Type B pancreatic cell (in vitro differentiated cells): ENCODE data around the gene RBM46. TPM values are rescaled to one million over a fixed set of nuclear protein-coding genes. Genes with fewer than 3 reads are reported as not detected.
"Not testable (repeated sequence)": the region's sequence is repeated elsewhere in the genome, so short reads cannot be mapped to it uniquely, and the experiment has no call there.

Experiments
- DNase-seq: peaks from one replicate; pipeline ENCODE4 v3.0.0; 2021; ENCODE audit warnings: mixed read lengths; ENCODE audit not compliant: unreplicated experiment; ENCODE audit errors: extremely low spot score
- H3K27ac Mint-ChIP-seq: 2 replicates; pipeline ENCODE4 v1.8.0; 2021; ENCODE audit warnings: mild to moderate bottlenecking, mixed read lengths
- H3K27me3 Mint-ChIP-seq: 2 replicates; pipeline ENCODE4 v1.8.0; 2021; ENCODE audit warnings: mixed read lengths
- H3K36me3 Mint-ChIP-seq: 2 replicates; pipeline ENCODE4 v1.8.0; 2021; ENCODE audit warnings: mixed read lengths
- H3K4me1 Mint-ChIP-seq: one replicate; pipeline ENCODE4 v1.8.0; 2021; ENCODE audit warnings: mixed read lengths; ENCODE audit not compliant: unreplicated experiment
- H3K4me3 Mint-ChIP-seq: 2 replicates; pipeline ENCODE4 v1.8.0; 2021; ENCODE audit warnings: mild to moderate bottlenecking, mixed read lengths
- H3K9me3 Mint-ChIP-seq: 2 replicates; pipeline ENCODE4 v1.8.0; 2021; ENCODE audit warnings: mixed read lengths
- total RNA-seq: library from RNA; stranded (reverse); gene quantifications from 2 replicates; pipeline ENCODE4 v1.2.1, GENCODE V29; 2021; ENCODE audit warnings: low replicate concordance
- TF ChIP-seq, protein P1 (sequence below): fragments of 200-600 bp; sonication (generic); conservative IDR thresholded peaks from 2 replicates; pipeline ENCODE4 v1.5.0; 2021; ENCODE audit warnings: antibody characterized with exemption, mild to moderate bottlenecking

RBM46 gene
- total RNA-seq, 1 donor from 2014 or later: 0.24 TPM

DNA sequence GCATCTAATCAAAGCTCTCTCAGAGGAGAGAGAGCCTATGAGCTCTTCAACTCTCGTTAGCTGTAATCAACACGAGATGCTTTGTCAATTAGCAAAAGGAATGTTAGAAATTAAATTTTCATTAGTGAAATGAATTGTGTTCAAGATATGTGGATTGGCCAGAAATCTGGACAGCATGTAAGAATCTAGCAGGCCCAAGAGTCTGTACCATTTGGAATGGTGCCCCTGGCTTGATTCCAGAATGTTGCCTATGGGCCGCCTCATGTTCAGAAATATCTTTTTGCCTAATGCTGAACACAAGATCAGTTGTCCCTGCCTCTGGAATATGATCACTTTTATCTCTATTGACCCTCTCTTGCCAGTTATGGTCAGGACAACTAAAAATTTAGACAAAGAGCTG lies 88.2 kb downstream of the RBM46 start:
- TF ChIP-seq, protein P1, sequence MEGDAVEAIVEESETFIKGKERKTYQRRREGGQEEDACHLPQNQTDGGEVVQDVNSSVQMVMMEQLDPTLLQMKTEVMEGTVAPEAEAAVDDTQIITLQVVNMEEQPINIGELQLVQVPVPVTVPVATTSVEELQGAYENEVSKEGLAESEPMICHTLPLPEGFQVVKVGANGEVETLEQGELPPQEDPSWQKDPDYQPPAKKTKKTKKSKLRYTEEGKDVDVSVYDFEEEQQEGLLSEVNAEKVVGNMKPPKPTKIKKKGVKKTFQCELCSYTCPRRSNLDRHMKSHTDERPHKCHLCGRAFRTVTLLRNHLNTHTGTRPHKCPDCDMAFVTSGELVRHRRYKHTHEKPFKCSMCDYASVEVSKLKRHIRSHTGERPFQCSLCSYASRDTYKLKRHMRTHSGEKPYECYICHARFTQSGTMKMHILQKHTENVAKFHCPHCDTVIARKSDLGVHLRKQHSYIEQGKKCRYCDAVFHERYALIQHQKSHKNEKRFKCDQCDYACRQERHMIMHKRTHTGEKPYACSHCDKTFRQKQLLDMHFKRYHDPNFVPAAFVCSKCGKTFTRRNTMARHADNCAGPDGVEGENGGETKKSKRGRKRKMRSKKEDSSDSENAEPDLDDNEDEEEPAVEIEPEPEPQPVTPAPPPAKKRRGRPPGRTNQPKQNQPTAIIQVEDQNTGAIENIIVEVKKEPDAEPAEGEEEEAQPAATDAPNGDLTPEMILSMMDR: no peak
- peaks cover 15% of the 10 kb centered on the region for H3K9me3 Mint-ChIP-seq
- no peaks in the 10 kb centered on the region for H3K27me3 Mint-ChIP-seq
- no peak overlapping the region for H3K4me3 Mint-ChIP-seq
- no peak overlapping the region for H3K27ac Mint-ChIP-seq
- H3K4me1 Mint-ChIP-seq: no peaks in the 10 kb centered on the region
- DNase-seq: no peak
- no peaks in the 10 kb centered on the region for H3K36me3 Mint-ChIP-seq

GRCh38 chr4:154872198-154872597 lies 91.1 kb downstream of the RBM46 start:
- no peak overlapping the region for H3K27ac Mint-ChIP-seq
- DNase-seq: no peak
- TF ChIP-seq, protein P1: no peak
- H3K36me3 Mint-ChIP-seq: no peaks in the 10 kb centered on the region
- H3K27me3 Mint-ChIP-seq: no peaks in the 10 kb centered on the region
- no peaks in the 10 kb centered on the region for H3K4me1 Mint-ChIP-seq
- no peak overlapping the region for H3K4me3 Mint-ChIP-seq
- H3K9me3 Mint-ChIP-seq: peaks cover 19% of the 10 kb centered on the region

- not testable (repeated sequence) for H3K27me3 Mint-ChIP-seq, H3K27ac Mint-ChIP-seq, H3K4me1 Mint-ChIP-seq, H3K4me3 Mint-ChIP-seq, H3K36me3 Mint-ChIP-seq, DNase-seq
- H3K9me3 Mint-ChIP-seq: peaks cover 19% of the 10 kb centered on the region
Observed at GRCh38 chr4:154874049-154874448, 93.0 kb downstream of the RBM46 start.

- TF ChIP-seq, protein P1: no peak
- H3K36me3 Mint-ChIP-seq: no peaks in the 10 kb centered on the region
- no peaks in the 10 kb centered on the region for H3K4me1 Mint-ChIP-seq
- H3K27ac Mint-ChIP-seq: peak overlapping the region; percentile 79
- H3K4me3 Mint-ChIP-seq: peak overlapping the region; percentile 23
- H3K27me3 Mint-ChIP-seq: no peaks in the 10 kb centered on the region
- no peak for DNase-seq
- peaks cover 19% of the 10 kb centered on the region for H3K9me3 Mint-ChIP-seq
Observed at GRCh38 chr4:154877110-154877760, 96.2 kb downstream of the RBM46 start.

Other genes starting within 250 kb of the RBM46 start
- gene PLRG1, start 230.9 kb upstream of the RBM46 start, total RNA-seq: 92.9 and 95.7 TPM in 2 replicates
- 32.8 and 199 TPM in 2 replicates for gene FGB, start 218.3 kb upstream of the RBM46 start, total RNA-seq
- 13.4 and 41.0 TPM in 2 replicates for gene FGA, start 190.5 kb upstream of the RBM46 start, total RNA-seq
- 9.8 and 127 TPM in 2 replicates for gene FGG, start 168.6 kb upstream of the RBM46 start, total RNA-seq
- 7.2 and 7.4 TPM in 2 replicates for gene LRAT, start 37.3 kb upstream of the RBM46 start, total RNA-seq